ENCODE data around the gene PWP2.
"Not testable (repeated sequence)": the region's sequence is repeated elsewhere in the genome, so short reads cannot be mapped to it uniquely, and the experiment has no call there.

DNA sequence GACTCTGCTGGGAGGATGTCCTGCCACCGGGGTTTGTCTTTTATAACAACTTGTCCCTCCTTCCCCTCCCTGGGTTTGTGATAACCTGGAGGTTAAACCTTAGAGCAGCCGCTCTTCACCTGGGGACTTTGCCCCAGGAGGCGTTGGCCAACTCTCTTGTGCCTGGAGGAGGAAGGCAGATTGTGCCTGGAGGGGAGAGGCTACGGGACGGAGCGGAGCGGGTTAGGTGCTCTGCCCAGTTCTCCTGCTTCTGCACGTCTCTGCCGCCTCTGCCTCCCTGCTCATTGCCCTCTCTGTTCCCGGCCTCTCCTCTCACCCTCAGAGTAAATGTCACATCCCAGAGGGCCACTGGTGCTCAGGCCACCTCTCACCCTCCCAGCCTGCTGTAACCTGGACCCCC lies 63.1 kb downstream of the PWP2 start:
- TF ChIP-seq, protein P1, sequence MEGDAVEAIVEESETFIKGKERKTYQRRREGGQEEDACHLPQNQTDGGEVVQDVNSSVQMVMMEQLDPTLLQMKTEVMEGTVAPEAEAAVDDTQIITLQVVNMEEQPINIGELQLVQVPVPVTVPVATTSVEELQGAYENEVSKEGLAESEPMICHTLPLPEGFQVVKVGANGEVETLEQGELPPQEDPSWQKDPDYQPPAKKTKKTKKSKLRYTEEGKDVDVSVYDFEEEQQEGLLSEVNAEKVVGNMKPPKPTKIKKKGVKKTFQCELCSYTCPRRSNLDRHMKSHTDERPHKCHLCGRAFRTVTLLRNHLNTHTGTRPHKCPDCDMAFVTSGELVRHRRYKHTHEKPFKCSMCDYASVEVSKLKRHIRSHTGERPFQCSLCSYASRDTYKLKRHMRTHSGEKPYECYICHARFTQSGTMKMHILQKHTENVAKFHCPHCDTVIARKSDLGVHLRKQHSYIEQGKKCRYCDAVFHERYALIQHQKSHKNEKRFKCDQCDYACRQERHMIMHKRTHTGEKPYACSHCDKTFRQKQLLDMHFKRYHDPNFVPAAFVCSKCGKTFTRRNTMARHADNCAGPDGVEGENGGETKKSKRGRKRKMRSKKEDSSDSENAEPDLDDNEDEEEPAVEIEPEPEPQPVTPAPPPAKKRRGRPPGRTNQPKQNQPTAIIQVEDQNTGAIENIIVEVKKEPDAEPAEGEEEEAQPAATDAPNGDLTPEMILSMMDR (IDR thresholded peaks at IDR 0.05; ENCODE audit: low read depth, low read length, missing input control): not testable (repeated sequence)
- TF ChIP-seq RAD21 (IDR thresholded peaks at IDR 0.05): not testable (repeated sequence)

Data from liver (tissue), 3 donors.